AG04450 (cell line): Measurements from ENCODE around the gene AQP7. TPM values are rescaled to one million over a fixed set of nuclear protein-coding genes. Genes with fewer than 3 reads are reported as not detected.

Experiments
- CTCF ChIA-PET: fragments of 300-600, 350-600 bp; formaldehyde crosslinking; extraction: SDS; loops from one replicate; lab custom pipeline; 2022; ENCODE audit warnings: antibody characterized with exemption, inconsistent platforms; lab: Charles Lee
- POLR2A ChIA-PET: fragments of 350-600 bp; formaldehyde crosslinking; extraction: SDS; loops from one replicate; lab custom pipeline; 2021; ENCODE audit warnings: antibody characterized with exemption, inconsistent platforms; lab: Yijun Ruan, JAX
- DNase-seq: peaks from one replicate; pipeline ENCODE4 v3.0.0-alpha.2; 2011; ENCODE audit warnings: low read depth, low spot score
- H3K27ac ChIP-seq: one replicate; pipeline ENCODE4 v1.5.1; 2012; ENCODE audit warnings: low read depth, low read length, control low read depth
- H3K27me3 ChIP-seq: one replicate; pipeline ENCODE4 v1.6.0; 2012; ENCODE audit warnings: low read length; ENCODE audit not compliant: control insufficient read depth, insufficient read depth
- H3K4me3 ChIP-seq: 2 replicates; pipeline ENCODE4 v1.5.1; 2011; ENCODE audit warnings: mild to moderate bottlenecking, low read depth, low read length, control low read depth
- H3K9me3 ChIP-seq: 2 replicates; pipeline ENCODE4 v1.5.1; 2012; ENCODE audit warnings: low read length; ENCODE audit not compliant: control insufficient read depth, insufficient read depth
- CTCF ChIP-seq: IDR thresholded peaks from 2 replicates; pipeline ENCODE4 v1.5.1; 2011; ENCODE audit warnings: low read depth, low read length, control low read depth, inconsistent platforms
- polyA plus RNA-seq: library from polyadenylated mRNA; depleted of rRNA; stranded (reverse); fragments of >200 nt; gene quantifications from 2 replicates; pipeline ENCODE4 v1.2.3, GENCODE V29; 2011; rRNA removed
- small RNA-seq: library from RNA; depleted of rRNA; stranded (forward); fragments of <200 nt; gene quantifications from one replicate; pipeline ENCODE3, GENCODE V24; 2012; ENCODE audit warnings: low read depth; ENCODE audit not compliant: insufficient read length

Gene AQP7
- polyA plus RNA-seq, 1 experiment = 0.11 TPM

GRCh38 chr9:33348998-33349397 lies 53.4 kb downstream of the AQP7 start:
- no peak for TF ChIP-seq CTCF
- Histone ChIP-seq H3K9me3 (no peaks in the 10 kb centered on the region), H3K27ac (no peak overlapping the region), H3K27me3 (no peaks in the 10 kb centered on the region), H3K4me3 (no peak overlapping the region)
- no peak for DNase-seq
- ChIA-PET CTCF (interaction anchor here (2.0 kb wide), 1 partner anchor 104 kb away, joined by 6 read pairs; no protein-coding TSS in a partner anchor), POLR2A (no interaction called here)

GRCh38 chr9:33346564-33346963 lies 55.8 kb downstream of the AQP7 start:
- no peak overlapping the region for H3K4me3 ChIP-seq
- H3K9me3 ChIP-seq = no peaks in the 10 kb centered on the region
- no peak for TF ChIP-seq CTCF
- ChIA-PET POLR2A (no interaction called here), CTCF (no interaction called here)
- no peak for DNase-seq
- no peaks in the 10 kb centered on the region for H3K27me3 ChIP-seq
- no peak overlapping the region for H3K27ac ChIP-seq

- CTCF ChIA-PET = no interaction called here
- POLR2A ChIA-PET = no interaction called here
- Histone ChIP-seq H3K27ac (no peak overlapping the region), H3K4me3 (no peak overlapping the region), H3K9me3 (peaks cover 9% of the 10 kb centered on the region), H3K27me3 (no peaks in the 10 kb centered on the region)
- TF ChIP-seq CTCF = no peak
- no peak for DNase-seq
Measured at GRCh38 chr9:33344145-33344544, 58.2 kb downstream of the AQP7 start.

- CTCF ChIA-PET = no interaction called here
- no peak for TF ChIP-seq CTCF
- POLR2A ChIA-PET = no interaction called here
Measured at GRCh38 chr9:33341182-33341581, 61.2 kb downstream of the AQP7 start.

GRCh38 chr9:33340186-33340585 lies 62.2 kb downstream of the AQP7 start:
- CTCF ChIA-PET = interaction anchor here (1.1 kb wide), 1 partner anchor 54 kb away, joined by 4 read pairs; no protein-coding TSS in a partner anchor
- no peak for DNase-seq
- Histone ChIP-seq H3K4me3 (no peak overlapping the region), H3K27ac (no peak overlapping the region), H3K9me3 (peaks cover 14% of the 10 kb centered on the region), H3K27me3 (no peaks in the 10 kb centered on the region)
- POLR2A ChIA-PET = no interaction called here
- no peak for TF ChIP-seq CTCF

More at GRCh38 chr9:33341182-33341581, 61.2 kb downstream of the AQP7 start:
- no peak overlapping the region for H3K27ac ChIP-seq
- no peak overlapping the region for H3K4me3 ChIP-seq
- peaks cover 14% of the 10 kb centered on the region for H3K9me3 ChIP-seq
- H3K27me3 ChIP-seq = no peaks in the 10 kb centered on the region
- no peak for DNase-seq

Small RNA genes within 50 kb of the gene (small RNA-seq; reads per million reads assigned to genes)
- gene AL356218.2 (not detected), gene RF00019 (not detected)

Other genes starting within 250 kb of the AQP7 start
- gene B4GALT1, start 235.2 kb downstream of the AQP7 start, polyA plus RNA-seq = 55.3 and 57.0 TPM in 2 replicates
- gene SPINK4, start 162.4 kb downstream of the AQP7 start, polyA plus RNA-seq = not detected in 2 replicates
- 26.4 and 31.7 TPM in 2 replicates for gene BAG1, start 137.9 kb downstream of the AQP7 start, polyA plus RNA-seq
- gene CHMP5, start 137.5 kb downstream of the AQP7 start, polyA plus RNA-seq = 97.6 and 144 TPM in 2 replicates
- gene NFX1, start 112.1 kb downstream of the AQP7 start, polyA plus RNA-seq = 35.9 and 39.2 TPM in 2 replicates
- gene AQP3, start 45.0 kb upstream of the AQP7 start, polyA plus RNA-seq = 10.6 and 12.4 TPM in 2 replicates
- gene NOL6, start 71.4 kb upstream of the AQP7 start, polyA plus RNA-seq = 34.7 and 42.6 TPM in 2 replicates
- gene ANKRD18B, start 121.7 kb upstream of the AQP7 start, polyA plus RNA-seq = 5.9 and 8.6 TPM in 2 replicates